Neutrophil (primary cell): ENCODE data around the gene EYA3.
A peak's percentile ranks its signal among the peaks of the same experiment; 100 is the strongest.

Experiments
- H3K27ac ChIP-seq: fragments of 200-600 bp; sonication (generic); 2 replicates; pipeline ENCODE4 v1.5.1; 2016; ENCODE audit warnings: mild to moderate bottlenecking, moderate library complexity
- H3K27me3 ChIP-seq: fragments of 200-600 bp; sonication (generic); 2 replicates; pipeline ENCODE4 v1.6.0; 2016; ENCODE audit warnings: mild to moderate bottlenecking
- H3K36me3 ChIP-seq: fragments of 200-600 bp; sonication (generic); 2 replicates; pipeline ENCODE4 v1.5.1; 2017
- H3K4me1 ChIP-seq, 2 experiments: fragments of 200-600 bp in 1 of 2; sonication (generic) in 1 of 2; 1 replicate in 1 of 2; 2 replicates in 1 of 2; pipeline versions ENCODE4 v1.5.1 to v1.6.1; 2013 to 2016; ENCODE audit warnings: low read depth in 1 of 2, low read length in 1 of 2, mild to moderate bottlenecking in 1 of 2, moderate library complexity in 1 of 2; ENCODE audit not compliant: control insufficient read depth in 1 of 2, insufficient read depth in 1 of 2
- H3K4me3 ChIP-seq, 2 experiments: fragments of 200-600 bp in 1 of 2; sonication (generic) in 1 of 2; 1 replicate in 1 of 2; 2 replicates in 1 of 2; pipeline ENCODE4 v1.5.1; 2013 to 2016; ENCODE audit warnings: low read depth in 1 of 2, low read length in 1 of 2, mild to moderate bottlenecking in 1 of 2, moderate library complexity in 1 of 2
- H3K9me3 ChIP-seq: fragments of 200-600 bp; sonication (generic); 2 replicates; pipeline ENCODE4 v1.5.1; 2016
- CTCF ChIP-seq: fragments of 200-600 bp; sonication (generic); IDR thresholded peaks from 2 replicates; pipeline ENCODE4 v1.5.1; 2016; ENCODE audit warnings: antibody characterized with exemption

The EYA3 gene

GRCh38 chr1:27967106-27967883, 121.1 kb downstream of the EYA3 start:
- Histone ChIP-seq H3K27ac (peak overlapping the region; percentile 51), H3K36me3 (peaks cover 72% of the 10 kb centered on the region), H3K4me3 (no peak overlapping the region), H3K4me1 (peaks cover 6 to 7% of the 10 kb centered on the region in 2 experiments), H3K27me3 (no peaks in the 10 kb centered on the region), H3K9me3 (no peaks in the 10 kb centered on the region)
- no peak for TF ChIP-seq CTCF

GRCh38 chr1:27966402-27967105, 121.9 kb downstream of the EYA3 start:
- no peak overlapping the region for H3K27ac ChIP-seq
- peaks cover 14% of the 10 kb centered on the region in 2 experiments for H3K4me1 ChIP-seq
- H3K4me3 ChIP-seq: no peak overlapping the region
- peaks cover 72% of the 10 kb centered on the region for H3K36me3 ChIP-seq
- no peak for TF ChIP-seq CTCF
- H3K9me3 ChIP-seq: no peaks in the 10 kb centered on the region
- H3K27me3 ChIP-seq: no peaks in the 10 kb centered on the region

- H3K27ac ChIP-seq: peak overlapping the region; percentile 25
- no peaks in the 10 kb centered on the region for H3K9me3 ChIP-seq
- H3K4me3 ChIP-seq: no peak overlapping the region
- H3K36me3 ChIP-seq: peaks cover 58% of the 10 kb centered on the region
- H3K27me3 ChIP-seq: no peaks in the 10 kb centered on the region
- H3K4me1 ChIP-seq: peaks cover 41 to 44% of the 10 kb centered on the region in 2 experiments
- no peak for TF ChIP-seq CTCF
Observed at GRCh38 chr1:27963393-27963792, 125.0 kb downstream of the EYA3 start.

- H3K4me3 ChIP-seq: peak overlapping the region; percentile 95 to 99
- H3K36me3 ChIP-seq: peaks cover 42% of the 10 kb centered on the region
- no peaks in the 10 kb centered on the region for H3K9me3 ChIP-seq
- H3K4me1 ChIP-seq: peaks cover 46% of the 10 kb centered on the region in 2 experiments
- H3K27me3 ChIP-seq: no peaks in the 10 kb centered on the region
- peak overlapping the region; percentile 96 for H3K27ac ChIP-seq
- no peak for TF ChIP-seq CTCF
Observed at GRCh38 chr1:27961646-27962221, 126.7 kb downstream of the EYA3 start.

- Histone ChIP-seq H3K4me1 (peaks cover 46% of the 10 kb centered on the region in 2 experiments), H3K9me3 (no peaks in the 10 kb centered on the region), H3K27ac (peak overlapping the region; percentile 96), H3K27me3 (no peaks in the 10 kb centered on the region), H3K36me3 (peaks cover 34% of the 10 kb centered on the region), H3K4me3 (peak overlapping the region; percentile 95 to 99)
- TF ChIP-seq CTCF: no peak
Observed at GRCh38 chr1:27960762-27961645, 127.4 kb downstream of the EYA3 start.
